H1 (cell line): ENCODE data around the gene MAVS. TPM values are rescaled to one million over a fixed set of nuclear protein-coding genes. Genes with fewer than 3 reads are reported as not detected.

Experiments
- ASH2L ChIP-seq: fragments of 200-600, 300-600 bp; sonication (generic); IDR thresholded peaks from one replicate; pipeline ENCODE4 v1.7.1; 2017; ENCODE audit warnings: low read length
- BCL11A ChIP-seq, 2 experiments: IDR thresholded peaks; one replicate each; pipeline ENCODE4 v1.6.1; 2011; ENCODE audit warnings: low read depth in 2 of 2, low read length in 2 of 2, mild to moderate bottlenecking in 2 of 2
- CBX5 ChIP-seq: fragments of 300-800, 300-1000 bp; sonication (generic); IDR thresholded peaks from 2 replicates; pipeline ENCODE4 v1.7.1; 2016; ENCODE audit warnings: antibody characterized with exemption, low read length, low read depth
- CEBPB ChIP-seq: IDR thresholded peaks from 2 replicates; pipeline ENCODE4 v1.6.1; 2012; ENCODE audit warnings: low read depth, low read length
- CREB1 ChIP-seq: IDR thresholded peaks from 2 replicates; pipeline ENCODE4 v1.6.1; 2012; ENCODE audit warnings: inconsistent platforms
- CTCF ChIP-seq, 3 experiments: IDR thresholded peaks; 1 replicate in 2 of 3; 2 replicates in 1 of 3; pipeline versions ENCODE4 v1.5.1 to v1.6.1; 2011; ENCODE audit warnings: low read length in 3 of 3, mild to moderate bottlenecking in 3 of 3, inconsistent platforms in 2 of 3, low read depth in 1 of 3, moderate library complexity in 1 of 3; ENCODE audit not compliant: insufficient read depth in 1 of 3; ENCODE audit errors: control extremely low read depth in 1 of 3
- FOSL1 ChIP-seq: IDR thresholded peaks from 2 replicates; pipeline ENCODE4 v1.6.1; 2011; ENCODE audit warnings: mild to moderate bottlenecking, low read depth, low read length, moderate library complexity; ENCODE audit not compliant: insufficient read depth
- GABPA ChIP-seq: IDR thresholded peaks from 2 replicates; pipeline ENCODE4 v1.6.1; 2011; ENCODE audit warnings: mild to moderate bottlenecking, low read length, moderate library complexity, borderline replicate concordance; ENCODE audit not compliant: insufficient read depth
- HDAC2 ChIP-seq, 2 experiments: fragments of 300-600 bp in 1 of 2; sonication (generic) in 1 of 2; IDR thresholded peaks; 2 replicates each; pipeline ENCODE4 v1.6.1; 2011 to 2012; ENCODE audit warnings: low read depth in 2 of 2, low read length in 2 of 2, mild to moderate bottlenecking in 2 of 2, moderate library complexity in 2 of 2, borderline replicate concordance in 1 of 2, inconsistent platforms in 1 of 2
- JUN ChIP-seq: IDR thresholded peaks from 2 replicates; pipeline ENCODE4 v1.6.1; 2011; ENCODE audit warnings: low read depth, mild to moderate bottlenecking, improper control_type of control experiment, low read length
- NANOG ChIP-seq: IDR thresholded peaks from 2 replicates; pipeline ENCODE4 v1.6.1; 2011; ENCODE audit warnings: low read length, low read depth, mild to moderate bottlenecking, inconsistent platforms; ENCODE audit not compliant: insufficient read depth, poor library complexity, severe bottlenecking
- PHF8 ChIP-seq: fragments of 200-600 bp; sonication (generic); conservative IDR thresholded peaks from 2 replicates; pipeline ENCODE4 v1.7.1; 2012; ENCODE audit warnings: low read depth, mild to moderate bottlenecking, inconsistent platforms, low read length, moderate library complexity
- SIRT6 ChIP-seq: IDR thresholded peaks from one replicate; pipeline ENCODE4 v1.7.1; 2012; ENCODE audit warnings: low read length, inconsistent platforms
- SIX5 ChIP-seq: IDR thresholded peaks from 2 replicates; pipeline ENCODE4 v1.6.1; 2011; ENCODE audit warnings: mild to moderate bottlenecking, low read depth, low read length
- SP1 ChIP-seq: IDR thresholded peaks from 2 replicates; pipeline ENCODE4 v1.6.1; 2011; ENCODE audit warnings: low read depth, low read length
- SP2 ChIP-seq: IDR thresholded peaks from 2 replicates; pipeline ENCODE4 v1.6.1; 2012; ENCODE audit warnings: mild to moderate bottlenecking, low read length, inconsistent platforms
- TAF7 ChIP-seq: optimal IDR thresholded peaks from 2 replicates; pipeline ENCODE3; 2011; ENCODE audit warnings: low read depth, mild to moderate bottlenecking, inconsistent platforms, low read length, moderate library complexity, borderline replicate concordance
- TEAD4 ChIP-seq: IDR thresholded peaks from 2 replicates; pipeline ENCODE4 v1.6.1; 2012; ENCODE audit warnings: low read depth, low read length, inconsistent platforms, mixed read lengths
- USF2 ChIP-seq: IDR thresholded peaks from 2 replicates; pipeline ENCODE4 v1.6.1; 2011; ENCODE audit warnings: low read length, improper control_type of control experiment
- ZNF274 ChIP-seq: IDR thresholded peaks from 2 replicates; pipeline ENCODE4 v1.7.0; 2012; ENCODE audit warnings: low read length, borderline replicate concordance; ENCODE audit errors: extremely low read depth
- polyA plus RNA-seq, 7 experiments: library from polyadenylated mRNA; depleted of rRNA in 3 of 7; stranded (reverse) in 5 of 7; unstranded in 2 of 7; fragments of >200 nt in 5 of 7; fragments of 200-250 nt in 2 of 7; gene quantifications; 1 replicate in 5 of 7; 2 replicates in 1 of 7; 4 replicates in 1 of 7; pipeline versions ENCODE4 v1.2.1 to v1.2.3, GENCODE V29; 2011 to 2013; ENCODE audit warnings: missing spikeins in 2 of 7, mixed read lengths in 2 of 7
- total RNA-seq: library from RNA; stranded (reverse); fragmentation: NEBNext Ultra II Directional; extraction: Animal tissue kit (Norgen Biotek cat#: 25700); gene quantifications from 2 replicates; pipeline ENCODE4 v1.2.1, GENCODE V29; 2021

The MAVS gene
- total and polyA plus RNA-seq, 2 of the 8 experiments (the other 6 are each of a cell fraction or from before 2014, with no cell fraction given) = 9.9 to 24.3 TPM

- TF ChIP-seq USF2 (no peak), ZNF274 (no peak), CEBPB (no peak), PHF8 (peak; percentile 84), SIRT6 (no peak), SP1 (peak; percentile 98), SP2 (peak; percentile 80), GABPA (no peak), ASH2L (peak; percentile 98), FOSL1 (no peak), TAF7 (peak; percentile 67), TEAD4 (0 out of 2 replicates have a peak, but pooled peaks have one; percentile 63), SIX5 (no peak), CBX5 (no peak), BCL11A (IDR thresholded peaks at IDR 0.05; ENCODE audit: low read depth in 2 of 2, low read length in 2 of 2) (no peak), CREB1 (peak; percentile 88), JUN (no peak), CTCF (IDR thresholded peaks at IDR 0.05; ENCODE audit: control extremely low read depth in 1 of 3, insufficient read depth in 1 of 3, low read depth in 1 of 3, low read length in 3 of 3) (peak; percentile 18 to 31 (median 20); a peak in 3 of 4 replicates), HDAC2 (IDR thresholded peaks at IDR 0.05; ENCODE audit: borderline replicate concordance in 1 of 2, low read depth in 2 of 2, low read length in 2 of 2) (no peak; a peak in 2 of 4 replicates), NANOG (no peak)
Observed at GRCh38 chr20:3888622-3889488, 42.2 kb downstream of the MAVS start, which contains the start of gene PANK2 (continued).
